ENCODE results near the gene HERC2. TPM values are rescaled to one million over a fixed set of nuclear protein-coding genes. Genes with fewer than 3 reads are reported as not detected.

The HERC2 gene
- total RNA-seq, 1 donor from 2014 or later: 31.7 TPM

DNA sequence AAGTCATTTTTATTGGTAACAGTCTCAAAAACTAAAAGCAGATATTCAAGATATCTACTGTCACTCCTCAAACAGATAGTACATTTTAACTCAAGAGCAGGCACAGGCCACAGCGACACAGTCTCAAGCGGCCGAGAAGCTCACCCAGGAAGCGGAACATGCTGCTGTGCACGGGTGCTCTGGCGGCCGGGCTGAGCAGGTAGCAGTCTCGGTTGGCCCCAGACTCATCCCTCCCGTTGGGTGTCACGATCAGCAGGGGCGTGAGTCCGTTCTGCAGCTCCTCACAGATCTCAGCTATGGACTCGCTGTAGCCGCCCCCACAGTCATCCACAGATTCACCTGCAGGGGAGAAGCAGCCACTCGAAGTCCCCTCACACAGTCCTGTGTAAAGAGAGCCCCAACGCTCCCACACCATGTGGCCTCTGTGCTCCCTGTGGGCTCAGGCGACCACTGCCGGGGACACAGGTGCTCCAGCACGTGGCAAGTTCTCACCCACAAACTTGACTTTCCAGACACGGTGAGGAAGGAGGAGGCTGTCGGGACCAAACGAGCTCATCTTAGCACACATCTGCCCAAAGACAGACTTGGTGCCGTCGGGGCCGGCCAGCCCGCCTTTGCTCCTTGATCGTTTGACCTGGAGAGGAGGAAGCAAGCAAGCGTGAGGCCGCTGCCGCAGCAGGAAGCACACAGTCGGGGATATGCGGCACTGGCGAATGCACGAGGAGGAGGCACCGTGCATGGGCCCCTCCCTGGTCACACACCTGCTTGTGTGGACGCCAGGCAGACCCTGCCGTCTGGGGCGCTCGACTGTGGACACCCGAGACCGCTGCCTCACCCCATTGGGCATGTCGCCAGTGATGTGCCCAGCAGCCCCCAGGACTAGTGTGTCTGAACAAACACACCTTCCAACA lies 205.2 kb downstream of the HERC2 start:
- no peak for ATAC-seq
- DNase-seq (ENCODE audit: low spot score): no peak

DNA sequence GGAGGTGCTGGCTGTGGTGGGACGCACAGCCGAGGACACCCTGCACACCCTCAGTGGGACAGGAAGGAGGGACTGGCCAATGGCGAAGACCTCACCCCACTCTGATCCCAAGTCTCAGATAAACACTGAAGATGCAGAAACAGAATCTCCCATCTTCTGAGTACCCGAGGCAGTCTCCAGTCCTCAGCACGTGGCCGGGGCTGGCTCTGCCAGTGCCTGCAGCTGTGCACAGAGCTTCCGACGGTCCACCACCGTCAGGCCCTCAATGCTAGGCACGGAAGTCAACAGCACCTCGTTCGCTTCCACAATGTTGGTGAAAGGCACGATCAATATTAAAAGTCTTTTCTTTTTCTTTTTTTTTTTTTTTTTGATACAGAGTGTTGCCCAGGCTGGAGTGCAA lies 206.1 kb downstream of the HERC2 start:
- ATAC-seq (no peak), DNase-seq (ENCODE audit: low spot score) (peak; percentile 15)

DNA sequence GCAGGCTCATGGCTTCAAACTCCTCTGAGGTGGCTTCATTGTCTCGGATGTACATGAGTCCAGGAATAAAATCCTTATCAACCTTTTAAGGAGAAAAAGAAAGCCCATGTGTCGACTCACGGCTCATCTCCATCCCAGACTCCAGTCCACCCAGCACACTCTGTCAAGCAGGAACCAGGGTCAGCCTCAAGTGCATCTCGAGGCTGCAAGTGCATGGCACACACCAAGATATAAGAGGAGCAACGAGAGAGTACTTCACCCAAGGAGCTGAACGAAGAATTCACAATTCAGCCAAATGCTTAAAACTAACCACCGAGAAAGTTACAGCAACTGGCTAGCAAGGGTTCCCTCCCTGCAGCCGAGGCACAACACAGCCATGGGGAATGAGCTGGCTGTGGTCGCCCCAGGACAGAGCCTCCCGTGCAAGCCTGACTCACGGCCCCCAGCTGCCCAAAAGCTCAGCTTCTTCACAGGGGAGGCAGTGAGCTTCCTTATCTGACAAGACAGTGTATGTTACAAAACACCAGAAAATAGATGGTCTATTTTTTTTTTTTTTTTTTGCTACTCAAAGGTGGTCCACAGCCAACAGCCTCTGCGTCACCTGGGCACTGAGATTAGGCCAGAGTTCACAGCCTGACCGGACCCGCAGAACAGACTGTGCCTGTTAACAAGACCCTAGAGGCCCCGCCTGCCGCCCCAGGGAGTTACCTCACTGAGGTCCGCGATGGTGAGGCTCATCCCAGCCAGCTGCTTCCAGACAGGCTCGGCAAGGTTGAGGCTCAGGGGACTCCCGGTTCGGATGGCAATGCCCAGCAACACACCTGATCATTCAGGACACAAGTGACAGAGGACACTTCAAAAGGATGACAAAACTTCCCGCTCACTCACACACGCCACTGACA lies 207.0 kb downstream of the HERC2 start:
- peak; percentile 39 for DNase-seq (ENCODE audit: low spot score)
- no peak for ATAC-seq

DNA sequence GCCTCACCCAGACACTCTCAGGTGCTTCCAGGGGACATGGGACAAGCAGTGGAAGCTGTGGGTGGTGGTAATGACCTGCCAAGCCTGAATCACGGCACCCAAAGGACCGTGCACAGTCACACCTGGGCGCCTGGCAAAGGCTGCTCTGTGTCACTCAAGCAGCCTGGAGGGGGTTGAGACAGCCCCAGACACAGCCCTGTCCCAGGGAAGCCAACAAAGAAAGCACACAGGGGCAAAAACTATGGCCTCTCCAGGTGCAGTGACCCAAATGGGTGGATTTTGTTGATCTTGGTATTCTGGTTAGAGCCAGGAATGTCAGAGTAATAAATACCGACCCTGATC lies 207.9 kb downstream of the HERC2 start:
- ATAC-seq (no peak), DNase-seq (ENCODE audit: low spot score) (no peak)

DNA sequence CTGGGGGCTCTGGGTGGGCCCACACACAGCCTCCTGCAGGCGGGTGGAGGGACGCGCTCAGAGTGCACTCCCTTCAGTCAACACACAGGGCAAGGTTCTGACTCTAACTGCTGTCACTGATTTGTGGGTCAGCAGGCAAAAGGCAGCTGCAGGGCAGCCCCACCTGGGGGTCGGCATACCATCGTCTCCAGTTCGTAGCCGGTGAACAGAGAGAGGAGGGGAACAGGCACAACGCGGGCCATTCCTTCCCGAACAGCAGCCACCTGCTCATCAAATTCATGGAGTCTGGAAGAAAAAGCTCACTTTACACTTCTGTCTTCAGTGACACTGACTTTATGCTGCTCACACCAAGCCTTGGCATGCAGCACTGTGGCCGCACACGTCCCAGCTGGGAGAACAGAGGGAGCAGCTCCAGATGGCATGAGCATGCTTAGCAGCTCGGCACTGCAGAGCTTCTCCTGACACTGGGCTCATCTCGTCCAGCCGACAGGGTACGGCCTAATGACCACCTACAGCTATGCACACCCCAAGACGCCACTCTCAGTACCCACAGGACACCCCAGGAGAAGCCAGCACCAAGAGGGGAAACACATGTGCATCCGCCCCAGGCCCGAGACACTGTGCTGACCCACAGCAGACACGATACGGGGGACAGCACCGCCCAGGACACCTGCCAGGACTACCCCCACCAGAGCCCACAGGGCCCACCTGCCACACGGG lies 208.4 kb downstream of the HERC2 start:
- no peak for DNase-seq (ENCODE audit: low spot score)
- ATAC-seq: no peak

DNA sequence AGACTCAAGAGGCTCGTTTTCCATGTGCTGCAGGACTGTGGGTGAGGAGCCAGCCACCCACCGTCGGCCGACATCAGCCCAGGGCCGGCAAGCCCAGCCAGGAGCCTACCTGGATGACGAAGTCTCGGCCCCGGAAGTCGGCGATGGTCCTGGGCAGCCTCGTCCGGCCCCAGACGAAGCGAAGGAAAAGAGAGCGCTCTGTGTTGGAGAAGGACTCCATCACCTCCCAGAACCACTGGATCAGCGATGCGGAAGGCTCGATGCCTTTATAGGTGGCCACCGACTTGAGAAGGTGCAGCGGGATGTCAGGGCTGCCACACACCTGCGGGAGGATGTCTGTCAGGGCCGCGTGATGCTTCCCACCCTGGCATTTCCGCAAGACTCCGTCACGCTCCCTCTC lies 209.0 kb downstream of the HERC2 start:
- ATAC-seq (no peak), DNase-seq (ENCODE audit: low spot score) (no peak)

DNA sequence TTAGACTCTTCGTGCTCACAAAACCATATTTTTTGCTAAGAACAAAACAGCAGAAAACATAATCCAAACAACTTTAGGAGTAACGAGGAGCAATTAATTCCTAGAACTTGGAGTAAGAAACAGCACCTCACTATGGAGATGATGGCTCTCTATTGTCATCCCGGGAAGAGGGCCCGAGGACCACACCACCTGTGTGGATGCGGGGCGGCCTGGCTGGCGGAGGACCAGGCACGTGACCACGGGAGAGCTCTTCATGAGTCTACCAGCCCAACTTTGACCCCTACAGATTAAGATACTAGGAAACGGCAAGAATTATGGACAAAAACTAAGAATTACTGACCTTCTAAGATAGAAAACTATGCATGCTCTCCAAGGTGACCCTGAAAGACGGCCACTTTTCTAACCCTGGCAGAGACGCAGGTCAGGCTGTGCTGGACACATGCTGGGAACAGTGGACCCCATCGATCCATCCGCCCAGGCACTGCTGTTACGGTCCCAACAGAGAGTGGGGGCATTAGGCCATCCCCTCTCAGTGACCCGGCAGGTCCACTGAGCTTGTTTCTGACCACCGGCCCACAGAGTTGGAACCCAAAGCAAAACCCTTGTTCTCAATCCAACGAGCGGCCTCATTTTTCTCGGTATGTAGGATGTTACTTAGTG lies 209.7 kb downstream of the HERC2 start:
- DNase-seq (ENCODE audit: low spot score): no peak
- no peak for ATAC-seq

DNA sequence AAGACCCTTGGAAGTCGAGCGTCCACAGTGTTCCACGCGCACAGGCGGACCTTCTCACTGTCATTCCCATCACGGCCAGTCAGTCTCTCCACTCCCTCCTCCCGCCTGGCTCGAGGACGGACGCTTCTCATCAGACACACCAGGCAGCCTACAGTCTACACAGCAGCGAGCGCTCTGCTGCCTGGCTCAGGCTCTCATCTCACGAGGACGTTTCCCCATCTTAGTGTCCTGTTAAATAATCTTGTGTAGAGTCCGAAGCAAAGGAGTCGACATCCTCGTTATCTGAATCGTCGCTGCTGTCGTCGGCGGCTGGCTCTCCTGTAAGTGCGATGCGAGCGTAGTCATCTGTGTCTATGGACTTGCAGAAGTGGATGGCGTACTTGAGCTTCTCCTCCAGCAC lies 210.4 kb downstream of the HERC2 start:
- ATAC-seq: no peak
- DNase-seq (ENCODE audit: low spot score): peak; percentile 18

DNA sequence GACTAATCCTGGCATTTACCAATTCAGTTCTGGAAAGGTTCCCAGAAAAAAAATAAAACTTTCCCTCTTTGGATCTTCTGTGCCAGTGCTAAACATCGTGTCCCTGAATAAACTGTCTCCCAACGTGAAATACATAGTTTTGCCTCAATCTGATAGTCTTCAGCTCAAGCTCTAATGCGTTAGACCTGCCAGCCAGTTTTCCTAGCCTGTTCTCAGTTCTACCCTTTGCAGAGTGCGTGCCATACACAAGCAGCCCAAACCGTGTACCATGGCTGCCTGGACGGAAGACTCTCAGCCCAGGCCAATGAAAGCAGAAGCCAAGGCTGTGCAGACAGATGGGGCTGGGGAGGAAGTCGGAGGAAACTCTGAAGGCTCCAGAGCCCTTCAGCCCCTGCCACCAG lies 211.5 kb downstream of the HERC2 start:
- ATAC-seq (no peak), DNase-seq (ENCODE audit: low spot score) (peak; percentile 31)

DNA sequence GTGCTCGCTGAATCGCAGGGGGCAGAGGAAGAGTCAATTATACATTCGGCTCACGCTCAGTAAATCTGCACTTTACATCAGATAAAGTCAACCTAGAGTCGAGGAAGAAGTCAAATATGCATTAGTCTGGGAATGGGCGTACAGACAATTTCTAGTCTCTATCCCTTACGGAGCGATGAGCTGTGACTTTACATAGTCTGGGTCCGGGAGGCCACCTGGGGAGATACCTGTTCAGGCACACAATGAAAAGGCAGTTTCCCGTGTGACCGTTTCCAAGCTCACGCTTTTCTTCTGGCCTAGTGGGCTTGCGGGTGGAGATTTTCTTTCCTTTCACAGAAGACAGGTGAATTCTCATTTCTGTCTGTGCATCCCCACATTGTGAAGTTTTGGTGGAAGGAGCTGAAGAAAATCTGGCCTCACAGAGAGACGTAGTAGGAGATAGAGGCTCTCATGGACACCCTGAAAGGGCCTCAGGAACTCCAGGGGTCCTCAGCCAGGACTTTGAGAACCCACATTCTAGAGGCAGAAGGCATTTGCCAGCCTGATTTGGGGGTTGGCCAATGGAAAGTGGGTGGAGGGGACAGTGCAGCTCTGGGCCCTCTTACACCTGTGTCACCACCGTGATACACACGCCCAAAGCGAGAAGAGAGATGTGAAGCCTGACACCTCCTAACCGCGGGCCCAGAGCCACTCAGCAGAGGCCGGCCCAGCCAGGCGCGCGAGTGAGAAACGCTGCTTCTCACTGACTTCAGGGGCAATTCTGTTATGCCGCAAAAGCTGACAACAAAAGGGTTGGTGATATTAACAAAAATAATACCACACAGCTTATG lies 212.1 kb downstream of the HERC2 start:
- peak; percentile 16 for DNase-seq (ENCODE audit: low spot score)
- no peak for ATAC-seq

DNA sequence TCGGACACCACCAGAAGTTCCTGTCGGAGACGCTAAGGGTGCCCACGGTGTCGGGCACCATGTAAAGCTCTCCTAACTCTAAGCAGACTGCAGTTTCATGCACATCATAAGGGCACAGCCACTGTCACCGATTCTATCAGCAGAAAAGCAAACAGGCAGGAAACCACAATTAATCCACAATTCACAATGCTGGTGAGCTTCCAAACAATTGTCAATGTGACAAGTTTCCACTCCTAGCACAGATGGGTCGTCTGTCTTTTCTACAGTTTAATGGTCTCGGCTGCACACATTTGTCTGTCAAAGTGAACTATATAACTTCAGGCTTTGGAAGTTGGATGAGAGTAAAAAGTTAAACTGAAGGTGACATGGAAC lies 214.1 kb downstream of the HERC2 start:
- DNase-seq (ENCODE audit: low spot score) (no peak), ATAC-seq (no peak)

DNA sequence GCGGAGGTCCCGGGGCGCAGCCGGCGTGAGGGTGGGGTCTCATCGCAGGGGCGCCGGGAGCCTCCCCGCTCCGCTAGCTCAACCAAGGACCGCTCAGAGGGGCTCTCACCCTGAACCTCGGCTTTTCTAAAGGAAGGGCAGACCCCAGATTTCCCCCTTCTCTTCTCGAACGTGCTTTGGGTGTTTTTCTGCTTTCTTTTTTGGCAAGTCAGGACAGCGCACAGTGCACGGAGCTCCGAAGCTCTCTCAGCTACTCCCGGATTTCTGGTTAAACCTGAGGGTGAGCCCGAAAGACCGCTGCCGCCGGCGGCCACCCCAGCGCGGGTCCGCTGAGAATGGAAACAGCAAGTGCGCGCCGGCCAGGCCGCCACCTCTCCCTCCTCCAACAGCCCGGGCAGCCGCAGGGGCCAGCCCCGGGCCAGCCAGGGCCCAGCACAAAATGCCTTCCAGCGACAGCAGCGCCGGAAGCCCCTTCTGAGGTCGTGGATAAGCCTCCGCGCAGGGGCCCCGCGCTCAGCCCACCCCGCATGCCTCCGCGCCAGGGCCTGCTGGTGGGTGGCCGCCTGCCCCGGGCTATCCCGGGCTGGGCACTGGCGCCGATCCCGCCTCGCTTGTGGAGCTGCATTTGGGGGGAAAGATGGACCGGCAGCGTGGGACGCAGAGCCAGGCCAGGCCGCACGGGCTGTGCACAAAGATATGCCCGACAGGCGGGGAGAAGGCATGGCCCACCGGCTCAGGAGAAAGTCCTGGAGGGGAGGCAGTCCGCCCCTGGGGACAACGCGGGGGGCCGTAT lies 214.7 kb downstream of the HERC2 start:
- no peak for DNase-seq (ENCODE audit: low spot score)
- peak; percentile 55 for ATAC-seq

DNA sequence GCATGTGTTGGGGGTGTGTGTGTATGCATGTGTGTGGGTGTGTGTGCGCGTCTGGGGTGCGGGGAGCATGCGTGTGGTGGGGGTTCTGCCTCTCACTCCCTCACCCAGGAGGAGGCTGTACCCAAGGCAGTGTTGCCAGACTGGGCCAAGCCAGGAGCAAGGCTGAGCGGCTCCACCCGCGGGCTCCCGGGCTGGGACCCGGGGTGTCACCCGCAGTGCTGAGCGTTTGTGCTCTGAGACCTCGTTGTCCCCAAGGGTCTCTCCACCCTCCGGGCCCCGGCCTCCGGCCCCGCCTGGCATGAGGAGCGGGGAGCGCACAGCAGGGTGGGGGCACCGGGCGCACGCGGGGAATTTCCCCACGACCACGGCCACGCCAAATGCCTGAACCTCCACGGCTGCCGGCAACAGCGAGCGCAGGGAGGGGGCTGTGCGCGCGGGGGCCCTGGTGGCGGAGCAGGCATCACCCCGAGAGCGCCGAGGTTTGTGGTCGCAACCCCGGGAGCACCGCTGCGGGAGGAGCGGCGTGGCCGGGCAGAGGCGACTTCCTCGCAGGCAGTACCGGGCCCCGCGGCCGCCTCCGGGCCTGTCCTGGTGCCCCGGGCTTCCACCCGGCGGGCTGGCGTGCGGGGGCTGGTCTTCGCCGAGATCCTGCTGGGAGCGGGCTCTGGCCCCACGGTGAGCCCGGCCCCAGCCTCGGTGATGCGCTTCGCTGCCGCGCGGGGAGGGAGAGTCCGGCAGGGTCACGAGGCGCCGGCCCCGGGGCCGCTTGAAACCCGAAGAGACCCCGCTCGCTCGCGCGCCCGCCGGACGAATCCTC lies 215.5 kb downstream of the HERC2 start:
- peak; percentile 54 for ATAC-seq
- no peak for DNase-seq (ENCODE audit: low spot score)

DNA sequence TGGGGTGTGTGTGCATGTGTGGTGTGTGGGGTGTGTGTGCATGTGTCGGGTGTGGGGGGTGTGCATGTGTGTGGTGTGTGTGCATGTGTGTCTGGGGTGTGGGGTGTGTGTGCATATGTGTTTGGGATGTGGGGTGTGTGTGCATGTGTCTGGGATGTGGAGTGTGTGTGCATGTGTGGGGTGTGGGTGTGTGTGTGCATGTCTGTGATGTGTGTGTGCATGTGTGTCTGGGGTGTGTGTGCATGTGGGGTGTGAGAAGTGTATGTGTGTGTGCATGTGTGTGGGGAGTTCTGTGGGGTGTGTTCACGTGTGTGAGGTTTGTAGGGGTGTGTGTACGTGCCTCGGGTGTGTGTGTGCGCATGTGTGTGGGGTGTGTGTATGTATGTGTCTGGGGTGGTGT lies 216.2 kb downstream of the HERC2 start:
- no peak for ATAC-seq

DNA sequence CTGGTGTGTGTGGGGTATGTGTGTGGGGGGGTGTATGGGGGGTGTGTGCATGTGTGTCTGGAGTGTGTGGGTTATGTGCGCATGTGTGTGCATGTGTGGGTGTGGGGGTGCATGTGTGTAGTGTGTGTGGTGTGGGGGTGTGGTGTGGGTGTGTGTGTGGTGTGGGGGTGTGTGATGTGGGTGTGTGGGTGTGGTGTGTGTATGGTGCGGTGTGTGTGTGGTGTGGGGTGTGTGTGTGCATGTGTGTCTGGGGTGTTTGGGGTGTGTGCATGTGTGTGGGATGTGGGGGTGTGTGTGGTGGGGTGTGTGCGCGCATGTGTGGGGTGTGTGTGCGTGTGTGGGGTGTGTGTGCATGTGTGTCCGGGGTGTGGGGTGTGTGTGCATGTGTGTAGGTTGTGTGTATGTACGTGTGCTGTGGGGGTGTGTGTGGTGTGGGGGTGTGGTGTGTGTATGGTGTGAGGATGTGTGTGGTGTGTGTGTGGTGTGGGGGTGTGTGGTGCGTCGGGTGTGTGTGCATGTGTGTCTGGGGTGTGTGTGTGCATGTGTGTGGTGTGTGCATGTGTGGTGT lies 216.7 kb downstream of the HERC2 start:
- ATAC-seq (no peak), DNase-seq (ENCODE audit: low spot score) (no peak)

More for the DNA sequence above, 216.2 kb downstream of the HERC2 start:
- DNase-seq (ENCODE audit: low spot score): no peak

DNA sequence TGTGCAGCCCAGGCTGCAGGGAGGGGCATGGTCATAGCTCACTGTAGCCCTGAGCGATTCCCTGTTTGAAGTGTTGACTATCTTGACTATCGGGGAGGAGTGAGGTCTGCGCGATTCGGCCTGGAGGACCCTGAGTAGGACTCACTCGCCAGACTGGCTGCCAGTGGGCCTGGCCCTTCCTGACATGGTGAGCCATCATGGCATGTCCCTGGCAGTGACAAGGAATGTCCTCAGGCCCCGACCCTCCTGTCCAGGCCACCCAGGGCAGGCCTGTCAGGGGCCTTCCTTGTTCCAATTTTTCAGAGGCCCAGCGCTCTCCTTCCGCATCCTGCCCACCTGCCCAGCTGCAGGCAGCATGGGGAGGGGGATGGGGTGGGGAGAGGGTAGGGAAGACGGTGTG lies 217.7 kb downstream of the HERC2 start:
- no peak for ATAC-seq
- DNase-seq (ENCODE audit: low spot score): no peak

DNA sequence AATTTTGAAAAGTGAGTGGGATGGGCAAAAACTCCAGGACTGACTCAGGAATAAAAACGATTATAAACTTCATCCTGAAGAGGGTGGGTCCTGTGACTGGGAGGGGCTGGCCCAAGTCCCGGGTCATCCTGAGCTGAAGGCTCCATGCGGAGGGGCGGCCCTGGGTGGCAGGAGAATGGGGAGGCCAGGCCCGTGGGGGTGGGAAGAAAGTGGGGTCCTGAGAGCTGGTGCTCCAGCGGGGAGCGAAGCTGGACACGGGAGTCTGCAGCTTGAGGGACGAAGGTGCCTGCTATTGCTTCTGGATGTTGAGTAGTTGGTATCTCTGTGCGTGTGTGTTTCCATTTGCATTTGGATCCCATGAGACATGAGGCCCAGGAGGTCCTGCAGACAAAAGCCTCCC lies 218.1 kb downstream of the HERC2 start:
- ATAC-seq: no peak
- DNase-seq (ENCODE audit: low spot score): no peak

DNA sequence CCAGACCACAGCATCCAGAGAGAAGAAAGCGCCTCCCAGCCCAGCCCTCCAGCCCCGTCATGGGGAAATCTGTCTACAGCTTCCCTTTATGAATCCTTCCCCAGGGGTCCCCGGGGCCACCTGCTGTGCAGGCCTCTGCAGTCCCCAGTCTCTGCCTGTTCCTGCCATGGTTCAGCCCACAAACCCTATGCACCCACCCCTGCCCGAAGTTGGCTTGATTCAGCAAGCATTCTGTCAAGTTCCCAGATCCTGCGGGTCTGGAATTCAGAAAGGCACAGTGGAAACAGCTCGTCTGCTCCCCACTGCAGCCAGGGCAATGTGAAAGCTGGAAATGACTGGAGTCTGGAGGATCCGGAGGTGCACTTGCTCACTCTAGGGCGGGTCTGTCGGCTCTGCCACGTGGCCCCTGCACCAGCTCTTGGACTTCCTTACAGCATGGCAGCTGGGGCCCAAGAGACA lies 220.0 kb downstream of the HERC2 start:
- no peak for ATAC-seq
- DNase-seq (ENCODE audit: low spot score): no peak
